Stomach smooth muscle (tissue), 2 donors: ENCODE results near the gene C10orf90.
"Not testable (repeated sequence)": the region's sequence is repeated elsewhere in the genome, so short reads cannot be mapped to it uniquely, and the experiment has no call there.

Source experiments
- H3K27ac ChIP-seq: one replicate; pipeline ENCODE4 v1.7.0; 2013; ENCODE audit warnings: mild to moderate bottlenecking, low read length, inconsistent platforms
- H3K27me3 ChIP-seq, 2 donors: one replicate each; pipeline ENCODE4 v1.7.0; 2013; ENCODE audit warnings: low read length in 2 of 2; ENCODE audit not compliant: insufficient read depth in 2 of 2, control insufficient read depth in 1 of 2
- H3K36me3 ChIP-seq, 2 donors: one replicate each; pipeline ENCODE4 v1.7.0; 2013; ENCODE audit warnings: low read length in 2 of 2; ENCODE audit not compliant: control insufficient read depth in 2 of 2, insufficient read depth in 2 of 2
- H3K4me1 ChIP-seq: one replicate; pipeline ENCODE4 v1.7.0; 2013; ENCODE audit warnings: low read length; ENCODE audit not compliant: control insufficient read depth, insufficient read depth
- H3K4me3 ChIP-seq, 2 donors: one replicate each; pipeline ENCODE4 v1.7.0; 2013; ENCODE audit warnings: low read length in 2 of 2
- H3K9ac ChIP-seq, 2 donors: one replicate each; pipeline ENCODE4 v1.7.0; 2013; ENCODE audit warnings: low read length in 2 of 2, mild to moderate bottlenecking in 1 of 2
- H3K9me3 ChIP-seq, 2 donors: one replicate each; pipeline ENCODE4 v1.7.0; 2013; ENCODE audit warnings: low read length in 2 of 2; ENCODE audit not compliant: control insufficient read depth in 2 of 2
- donor health status: healthy.
- donor health status: Pancreatic carcinoma.

The C10orf90 gene

DNA sequence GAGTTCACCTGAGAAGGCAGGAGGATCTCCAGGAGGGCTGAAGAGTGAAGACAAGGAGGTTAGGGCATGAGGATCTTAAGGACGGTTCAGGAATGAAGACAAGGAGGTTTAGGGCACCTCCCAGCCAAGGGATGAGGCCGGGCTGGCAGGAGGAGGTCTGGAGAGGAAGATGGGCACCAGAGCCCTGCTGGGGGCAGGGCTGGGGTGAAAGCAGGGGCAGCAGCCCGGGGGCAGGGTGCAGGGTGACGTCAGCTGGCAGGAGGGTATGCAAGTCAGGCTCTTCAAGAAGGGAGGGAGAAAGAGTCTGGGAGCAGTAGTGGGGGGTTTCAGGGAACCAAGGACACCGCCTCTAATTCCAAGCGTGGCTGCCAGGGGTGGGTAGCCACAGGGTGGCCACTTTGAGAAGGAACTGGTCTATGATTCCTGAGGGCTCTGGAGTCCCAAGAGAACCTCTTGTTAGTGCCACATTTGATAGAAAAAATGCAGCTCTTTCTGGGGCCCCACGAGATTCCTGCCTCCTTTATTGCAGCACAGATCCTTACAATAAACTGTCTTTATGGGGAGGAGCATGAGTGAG, 101.6 kb downstream of the C10orf90 start:
- Histone ChIP-seq H3K27me3 (peaks cover 2% of the 10 kb centered on the region in 2 donors), H3K36me3 (no peaks in the 10 kb centered on the region), H3K9me3 (peaks cover 0 to 3% of the 10 kb centered on the region in 2 donors), H3K4me1 (no peaks in the 10 kb centered on the region), H3K9ac (no peak overlapping the region), H3K4me3 (no peak overlapping the region), H3K27ac (no peak overlapping the region)

DNA sequence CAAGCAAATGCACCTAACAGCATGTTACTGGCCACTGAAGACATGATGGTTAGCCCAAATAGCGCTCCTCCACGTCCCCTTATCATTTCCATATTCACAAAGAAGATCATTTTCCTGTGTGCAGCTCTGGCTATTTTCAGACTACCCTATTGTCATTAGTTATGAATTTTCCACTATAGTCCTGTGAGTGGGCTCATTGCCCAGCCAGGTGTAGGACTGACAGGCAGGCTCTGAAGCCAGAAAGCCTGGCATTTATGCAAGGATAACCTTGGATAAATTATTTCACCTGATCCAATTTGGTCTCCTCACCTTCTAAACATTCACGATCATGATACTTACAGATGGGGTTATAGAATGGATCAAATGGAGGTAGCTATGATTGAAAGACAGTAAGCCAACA, 104.6 kb downstream of the C10orf90 start:
- Histone ChIP-seq H3K4me3 (no peak overlapping the region), H3K9ac (no peak overlapping the region), H3K36me3 (no peaks in the 10 kb centered on the region), H3K9me3 (no peaks in the 10 kb centered on the region), H3K27ac (no peak overlapping the region), H3K4me1 (peaks cover 2% of the 10 kb centered on the region), H3K27me3 (peaks cover 0 to 2% of the 10 kb centered on the region in 2 donors)

DNA sequence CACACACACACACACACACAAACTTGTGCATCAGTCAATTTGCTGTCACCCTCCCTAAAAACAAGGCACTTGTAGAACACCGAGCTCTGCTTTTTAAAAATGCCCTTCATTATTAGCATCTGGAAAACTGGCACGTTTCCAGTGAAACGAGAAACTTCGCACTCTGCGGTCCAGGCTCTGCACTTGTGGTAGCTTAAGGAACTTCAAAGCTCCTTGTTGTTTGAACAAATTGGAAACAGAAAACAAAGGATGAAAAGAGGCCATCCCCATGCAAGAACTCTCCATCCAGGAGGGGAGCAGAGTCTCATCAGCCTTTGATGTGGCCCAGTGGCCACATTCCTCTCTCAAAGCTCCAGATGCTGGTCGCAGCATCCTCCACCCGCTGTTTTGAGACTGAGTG, 105.1 kb downstream of the C10orf90 start:
- Histone ChIP-seq H3K27me3 (peaks cover 0 to 2% of the 10 kb centered on the region in 2 donors), H3K9me3 (no peaks in the 10 kb centered on the region)

DNA sequence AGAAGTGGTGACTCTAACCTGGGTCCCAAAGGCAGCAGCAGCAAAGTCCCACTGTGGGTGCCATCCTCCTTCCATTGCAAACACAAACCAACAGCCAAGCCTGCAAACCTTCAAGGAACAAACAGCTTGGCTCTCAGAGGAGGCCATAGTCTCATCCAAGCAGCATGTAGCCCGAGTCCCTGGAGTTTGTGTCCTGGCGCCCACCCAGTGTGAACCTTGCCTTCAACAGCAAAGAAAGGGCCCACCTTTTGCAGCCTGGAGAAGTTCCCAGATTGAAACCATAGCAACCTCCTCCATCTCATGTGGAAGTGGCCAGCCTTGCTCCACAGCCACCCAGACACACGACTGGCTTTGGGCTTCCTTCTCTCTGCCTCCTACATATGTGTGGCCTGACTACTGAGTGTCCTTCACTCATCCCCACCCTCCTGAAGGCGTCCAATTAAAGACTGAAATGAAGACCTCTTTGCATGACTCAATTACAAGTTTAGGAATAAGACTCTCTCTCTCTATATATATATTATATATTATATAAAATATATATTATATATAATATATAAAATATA, 106.1 kb downstream of the C10orf90 start:
- Histone ChIP-seq H3K27me3 (peaks cover 0 to 2% of the 10 kb centered on the region in 2 donors), H3K9me3 (no peaks in the 10 kb centered on the region), H3K36me3 (no peaks in the 10 kb centered on the region), H3K9ac (no peak overlapping the region), H3K4me3 (no peak overlapping the region), H3K4me1 (peaks cover 2% of the 10 kb centered on the region), H3K27ac (no peak overlapping the region)

More for the DNA sequence above, 105.1 kb downstream of the C10orf90 start:
- no peaks in the 10 kb centered on the region for H3K36me3 ChIP-seq
- H3K9ac ChIP-seq, result no peak overlapping the region
- H3K4me3 ChIP-seq, result no peak overlapping the region
- no peak overlapping the region for H3K27ac ChIP-seq
- H3K4me1 ChIP-seq, result peaks cover 2% of the 10 kb centered on the region

DNA sequence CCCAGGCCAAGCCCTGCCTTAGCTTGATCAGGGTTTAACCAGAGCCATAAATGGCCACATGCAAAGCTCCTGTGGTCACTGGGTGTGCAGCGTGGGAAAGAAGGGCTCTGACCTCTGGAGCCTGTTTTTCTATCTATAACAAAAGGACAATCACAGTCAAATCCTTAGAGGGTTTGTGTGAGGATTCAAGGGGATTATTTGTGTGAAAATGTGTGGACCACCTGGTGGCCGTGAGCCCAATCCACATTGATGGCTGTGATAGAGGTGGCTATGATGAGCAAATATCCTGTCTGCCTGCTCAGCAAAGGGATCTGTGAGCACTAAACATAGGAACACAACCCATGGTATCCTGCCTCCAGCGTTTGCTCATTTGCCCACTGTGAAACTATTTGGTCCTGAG, 107.1 kb downstream of the C10orf90 start:
- Histone ChIP-seq H3K27ac (no peak overlapping the region), H3K9ac (no peak overlapping the region), H3K4me3 (no peak overlapping the region)

DNA sequence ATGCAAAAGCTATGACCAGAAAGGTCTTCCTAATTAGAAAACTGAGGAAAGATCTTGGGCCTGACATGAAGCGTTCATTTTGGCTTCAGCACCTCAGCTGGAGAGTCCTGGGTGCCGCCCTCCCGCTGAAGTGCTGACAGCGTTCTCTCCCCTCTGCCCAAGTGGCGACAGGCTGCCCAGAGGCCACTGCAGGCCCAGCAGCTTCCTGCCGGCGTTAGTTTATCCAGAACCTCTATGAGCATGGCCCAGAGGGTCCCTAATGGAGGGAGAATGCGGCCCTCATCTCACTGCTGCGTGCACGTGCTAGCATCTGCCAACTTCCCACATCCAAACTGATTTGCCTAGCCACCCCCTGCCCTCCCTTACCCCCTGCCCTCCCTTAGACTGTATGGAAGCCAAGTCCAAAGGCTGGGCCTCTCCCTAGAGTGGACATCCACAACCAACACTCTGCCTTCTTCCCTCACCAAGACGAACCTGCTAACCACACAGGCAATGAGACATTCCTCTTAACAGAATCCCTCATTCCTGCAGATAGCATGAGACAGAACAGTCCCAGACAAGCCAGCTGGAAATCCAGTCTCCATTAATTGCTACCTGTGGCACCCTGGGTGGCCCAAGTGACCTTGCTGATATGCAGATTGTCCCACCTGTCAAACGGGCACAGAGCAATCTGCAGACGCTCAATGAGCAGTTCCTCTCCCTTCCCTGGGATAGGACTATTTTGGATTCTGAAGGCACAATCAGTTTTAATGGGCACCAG, 108.4 kb downstream of the C10orf90 start:
- H3K27me3 ChIP-seq, result peaks cover 0 to 2% of the 10 kb centered on the region in 2 donors
- no peaks in the 10 kb centered on the region for H3K9me3 ChIP-seq
- peaks cover 2% of the 10 kb centered on the region for H3K4me1 ChIP-seq
- no peak overlapping the region for H3K9ac ChIP-seq
- no peak overlapping the region for H3K27ac ChIP-seq
- H3K36me3 ChIP-seq, result no peaks in the 10 kb centered on the region
- no peak overlapping the region for H3K4me3 ChIP-seq

More for the DNA sequence above, 107.1 kb downstream of the C10orf90 start:
- Histone ChIP-seq H3K4me1 (peaks cover 2% of the 10 kb centered on the region), H3K36me3 (no peaks in the 10 kb centered on the region), H3K27me3 (peaks cover 0 to 2% of the 10 kb centered on the region in 2 donors), H3K9me3 (no peaks in the 10 kb centered on the region)

DNA sequence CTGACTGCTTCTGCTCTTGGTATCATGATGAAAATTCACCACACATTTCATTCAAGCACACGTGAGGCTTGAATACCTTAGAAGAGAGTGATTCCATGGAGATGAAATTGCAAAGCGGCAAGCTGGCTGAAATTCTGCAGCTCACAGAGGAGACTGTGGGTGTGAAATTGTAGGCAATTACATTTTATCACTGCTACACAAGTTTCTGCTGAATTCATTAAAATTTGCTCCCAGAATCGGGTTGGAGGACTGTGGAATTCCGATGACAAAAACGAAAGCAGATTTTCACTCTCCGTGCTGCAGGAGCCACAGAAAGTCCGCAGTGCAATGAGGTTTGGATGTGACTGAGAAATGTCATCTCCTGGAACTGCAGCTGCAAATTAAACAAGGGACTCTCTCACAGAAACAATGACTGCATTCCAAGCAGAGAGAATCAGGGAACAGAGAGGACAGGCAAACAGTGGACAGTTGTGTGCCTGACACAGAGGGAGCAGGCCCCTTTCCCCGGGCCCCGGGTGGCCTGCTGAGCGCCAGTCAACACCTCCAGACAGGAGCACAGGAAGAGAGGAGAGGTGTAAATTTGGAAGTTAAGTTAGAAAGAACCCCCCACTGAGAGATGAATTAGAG, 109.1 kb downstream of the C10orf90 start:
- Histone ChIP-seq H3K36me3 (no peaks in the 10 kb centered on the region), H3K27ac (no peak overlapping the region), H3K9me3 (no peaks in the 10 kb centered on the region), H3K4me3 (peak overlapping the region; percentile 35 to 45), H3K9ac (no peak overlapping the region), H3K27me3 (peaks cover 0 to 2% of the 10 kb centered on the region in 2 donors), H3K4me1 (peaks cover 2% of the 10 kb centered on the region)

DNA sequence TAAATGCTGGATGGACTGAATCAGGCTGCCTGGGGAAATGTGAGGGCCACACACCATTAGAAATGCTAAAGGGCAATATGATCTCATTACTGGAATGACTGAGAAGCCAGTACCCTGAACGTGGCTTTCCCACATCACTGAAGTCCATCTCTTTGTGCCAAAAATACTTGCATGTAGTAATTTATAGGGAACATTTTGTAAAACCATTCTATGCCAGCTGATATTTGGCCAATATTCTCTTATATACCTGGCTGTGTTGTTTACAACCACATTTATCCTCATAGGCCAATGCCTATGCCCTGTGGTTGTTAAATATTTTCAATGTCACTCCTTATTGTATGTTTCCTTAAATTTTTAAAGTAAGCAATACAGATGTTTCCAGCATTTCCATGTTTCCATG, 111.6 kb downstream of the C10orf90 start:
- H3K9ac ChIP-seq, result no peak overlapping the region
- H3K27ac ChIP-seq, result no peak overlapping the region
- H3K27me3 ChIP-seq, result no peaks in the 10 kb centered on the region
- no peak overlapping the region for H3K4me3 ChIP-seq
- peaks cover 2% of the 10 kb centered on the region for H3K4me1 ChIP-seq
- H3K36me3 ChIP-seq, result no peaks in the 10 kb centered on the region
- no peaks in the 10 kb centered on the region for H3K9me3 ChIP-seq

DNA sequence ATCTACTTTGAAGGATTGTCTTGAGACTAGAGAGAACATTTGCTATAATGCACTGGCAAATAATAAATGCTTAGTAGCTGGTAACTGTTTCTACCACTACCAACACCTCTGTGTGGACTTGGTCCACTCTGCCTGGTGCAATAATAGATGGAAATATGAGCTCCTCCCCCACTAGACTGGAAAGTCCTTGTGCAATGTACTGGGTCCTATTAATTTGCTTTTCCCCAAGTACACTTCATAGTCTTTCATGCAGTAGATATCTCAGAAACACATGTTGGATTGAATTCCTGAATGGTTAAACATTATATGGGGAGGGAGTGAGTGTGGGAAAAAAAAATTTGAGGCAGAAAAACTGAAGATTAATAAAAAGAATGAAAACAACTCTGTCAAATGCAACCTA, 119.3 kb downstream of the C10orf90 start:
- H3K9me3 ChIP-seq, result no peaks in the 10 kb centered on the region
- H3K36me3 ChIP-seq, result no peaks in the 10 kb centered on the region
- H3K4me1 ChIP-seq, result no peaks in the 10 kb centered on the region
- H3K4me3 ChIP-seq, result no peak overlapping the region
- peaks cover 0 to 2% of the 10 kb centered on the region in 2 donors for H3K27me3 ChIP-seq
- no peak overlapping the region for H3K9ac ChIP-seq
- H3K27ac ChIP-seq, result no peak overlapping the region

DNA sequence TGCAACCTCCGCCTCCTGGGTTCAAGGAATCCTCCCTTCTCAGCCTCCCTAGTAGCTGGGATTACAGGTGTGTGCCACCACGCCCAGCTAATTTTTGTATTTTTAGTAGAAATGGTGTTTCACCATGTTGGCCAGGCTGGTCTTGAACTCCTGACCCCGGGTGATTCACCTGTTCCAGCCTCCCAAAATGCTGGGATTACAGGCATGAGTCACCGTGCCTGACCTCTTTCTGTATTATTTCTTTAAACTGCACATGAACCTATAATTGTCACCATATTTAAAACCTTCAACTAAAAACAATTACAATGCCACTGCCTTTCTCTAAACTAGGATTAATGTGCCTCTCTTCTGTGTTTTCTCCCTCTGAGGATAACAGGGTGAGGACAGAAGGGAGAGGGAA, 119.9 kb downstream of the C10orf90 start:
- not testable (repeated sequence) for H3K27ac ChIP-seq, H3K9me3 ChIP-seq, H3K27me3 ChIP-seq, H3K36me3 ChIP-seq, H3K4me1 ChIP-seq, H3K4me3 ChIP-seq, H3K9ac ChIP-seq
